A549 treated with ZK216348 at 1 μM for 4 hours (cell line): Measurements from ENCODE around the gene ADCY5. TPM values are rescaled to one million over a fixed set of nuclear protein-coding genes. Genes with fewer than 3 reads are reported as not detected.

Source experiments
- total RNA-seq: library from RNA; stranded (reverse); fragments of 200-300 nt; extraction: Qiagen RNA extraction; gene quantifications from 5 replicates; pipeline ENCODE4 v1.2.3, GENCODE V29; 2022; ENCODE audit warnings: low read depth

Gene ADCY5
- total RNA-seq = 0.23 to 0.45 TPM (median 0.32 TPM) in 5 replicates

DNA sequence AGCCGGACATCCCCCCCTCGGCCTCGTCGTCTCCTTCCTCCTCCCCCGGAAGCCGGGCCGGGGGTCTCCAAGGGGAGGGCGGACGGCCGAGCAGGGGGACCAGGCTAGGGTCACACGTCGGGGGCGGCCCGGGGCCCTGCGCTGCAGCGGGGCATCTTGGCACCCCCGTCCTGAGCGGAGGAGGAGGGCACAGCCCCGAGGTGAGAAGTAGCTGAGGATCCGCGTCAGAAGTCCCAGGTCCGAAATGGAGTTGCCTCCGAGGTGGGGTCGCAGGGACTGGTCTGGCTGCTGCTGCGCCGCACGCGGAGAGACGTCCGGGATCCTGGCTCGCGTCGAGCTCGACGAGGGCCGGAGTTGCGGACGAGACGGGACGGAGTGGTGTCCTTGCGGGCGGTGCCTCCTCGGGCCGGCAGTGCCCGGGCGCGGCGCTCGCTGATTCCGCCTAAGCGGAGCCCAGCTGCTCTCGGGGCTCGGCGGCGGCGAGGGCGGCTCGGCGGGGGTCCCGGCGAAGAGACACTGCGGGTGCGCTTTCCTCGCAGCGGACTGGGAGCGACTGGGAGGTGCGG, at the start of gene ADCY5:
TSS of gene ADCY5 (minus strand) at position 555 of the 566 bp plus-strand sequence. CDS start at position 10, 545 bp downstream.

Other genes with a start within 250 kb of the ADCY5 start
- 18.1 to 21.9 TPM (median 20.5 TPM) in 5 replicates for gene SEC22A, start 247.1 kb downstream of the ADCY5 start, total RNA-seq
- gene HACD2, start 136.0 kb upstream of the ADCY5 start, total RNA-seq = 25.2 to 42.0 TPM (median 35.5 TPM) in 5 replicates